CD14-positive monocyte (primary cell): Measurements from ENCODE around the gene MRPS30. TPM values are rescaled to one million over a fixed set of nuclear protein-coding genes. Genes with fewer than 3 reads are reported as not detected.

Source experiments
- DNase-seq, 3 donors: peaks; one replicate each; pipeline ENCODE4 v3.0.0-alpha.2; 2011 to 2022
- H2AFZ ChIP-seq: 2 replicates; pipeline ENCODE4 v1.6.0; 2012; ENCODE audit warnings: mild to moderate bottlenecking, low read depth, low read length, inconsistent platforms; ENCODE audit not compliant: insufficient read depth, poor library complexity, severe bottlenecking
- H3K27ac ChIP-seq, 2 donors: 1 replicate in 1 of 2; 2 replicates in 1 of 2; pipeline ENCODE4 v1.5.1; 2012 to 2013; ENCODE audit warnings: low read length in 2 of 2, control low read depth in 1 of 2, inconsistent platforms in 1 of 2, low read depth in 1 of 2, mild to moderate bottlenecking in 1 of 2
- H3K27me3 ChIP-seq, 2 donors: one replicate each; pipeline versions ENCODE4 v1.6.0 to v1.6.1; 2011 to 2013; ENCODE audit warnings: low read length in 2 of 2; ENCODE audit not compliant: control insufficient read depth in 2 of 2, insufficient read depth in 2 of 2
- H3K36me3 ChIP-seq, 2 donors: replicated peaks in 1 of 2; 1 replicate in 1 of 2; 2 replicates in 1 of 2; pipeline versions ENCODE4 v1.5.1 to v1.6.1; 2012 to 2013; ENCODE audit warnings: low read length in 2 of 2, control low read depth in 1 of 2, inconsistent platforms in 1 of 2, mild to moderate bottlenecking in 1 of 2; ENCODE audit not compliant: insufficient read depth in 2 of 2, control insufficient read depth in 1 of 2
- H3K4me1 ChIP-seq, 2 donors: 1 replicate in 1 of 2; 2 replicates in 1 of 2; pipeline versions ENCODE4 v1.5.1 to v1.6.1; 2012 to 2013; ENCODE audit warnings: low read length in 2 of 2, control low read depth in 1 of 2, inconsistent platforms in 1 of 2, mild to moderate bottlenecking in 1 of 2, moderate library complexity in 1 of 2; ENCODE audit not compliant: insufficient read depth in 2 of 2, control insufficient read depth in 1 of 2
- H3K4me2 ChIP-seq: replicated peaks from 2 replicates; pipeline ENCODE3; 2012; ENCODE audit warnings: low read length, moderate library complexity, mild to moderate bottlenecking; ENCODE audit not compliant: poor library complexity, severe bottlenecking; ENCODE audit errors: extremely low read depth
- H3K4me3 ChIP-seq, 3 experiments: fragments of 200-600 bp in 1 of 3; sonication (generic) in 1 of 3; replicated peaks in 1 of 3; 1 replicate in 2 of 3; 2 replicates in 1 of 3; pipeline ENCODE4 v1.5.1; 2011 to 2013; ENCODE audit warnings: low read length in 3 of 3, mild to moderate bottlenecking in 3 of 3, control low read depth in 2 of 3, low read depth in 2 of 3, inconsistent platforms in 1 of 3, moderate library complexity in 1 of 3
- H3K79me2 ChIP-seq: 2 replicates; pipeline ENCODE4 v1.6.0; 2012; ENCODE audit warnings: mild to moderate bottlenecking, control low read depth, inconsistent platforms, low read length, moderate library complexity; ENCODE audit not compliant: insufficient read depth
- H3K9ac ChIP-seq: 2 replicates; pipeline ENCODE4 v1.6.0; 2017; ENCODE audit warnings: low read length, mild to moderate bottlenecking; ENCODE audit not compliant: insufficient read depth, poor library complexity, severe bottlenecking
- H3K9me3 ChIP-seq, 2 donors: replicated peaks in 1 of 2; 1 replicate in 1 of 2; 2 replicates in 1 of 2; pipeline versions ENCODE4 v1.5.1 to v1.6.1; 2012 to 2013; ENCODE audit warnings: low read length in 2 of 2, control low read depth in 1 of 2; ENCODE audit not compliant: control insufficient read depth in 1 of 2, insufficient read depth in 1 of 2
- H4K20me1 ChIP-seq: 2 replicates; pipeline ENCODE4 v1.6.0; 2012; ENCODE audit warnings: mild to moderate bottlenecking, low read length, control low read depth, moderate library complexity; ENCODE audit not compliant: insufficient read depth
- H3K27ac Mint-ChIP-seq, 7 donors: one replicate each; pipeline ENCODE4 v1.8.0; 2020; ENCODE audit warnings: mild to moderate bottlenecking in 7 of 7, mixed read lengths in 7 of 7, moderate library complexity in 6 of 7, inconsistent platforms in 2 of 7
- H3K27me3 Mint-ChIP-seq, 3 donors: one replicate each; pipeline ENCODE4 v1.8.0; 2021 to 2022; ENCODE audit warnings: low read depth in 3 of 3, mild to moderate bottlenecking in 3 of 3, mixed read lengths in 3 of 3, moderate library complexity in 3 of 3, inconsistent platforms in 1 of 3
- H3K36me3 Mint-ChIP-seq, 2 donors: one replicate each; pipeline ENCODE4 v1.8.0; 2020; ENCODE audit warnings: mixed read lengths in 2 of 2, inconsistent platforms in 1 of 2, mild to moderate bottlenecking in 1 of 2
- H3K4me1 Mint-ChIP-seq: one replicate; pipeline ENCODE4 v1.8.0; 2020; ENCODE audit warnings: mild to moderate bottlenecking, mixed read lengths
- H3K4me3 Mint-ChIP-seq, 2 donors: one replicate each; pipeline ENCODE4 v1.8.0; 2020; ENCODE audit warnings: mild to moderate bottlenecking in 2 of 2, mixed read lengths in 2 of 2, moderate library complexity in 1 of 2
- H3K9me3 Mint-ChIP-seq, 7 donors: one replicate each; pipeline ENCODE4 v1.8.0; 2020 to 2022; ENCODE audit warnings: mixed read lengths in 7 of 7, mild to moderate bottlenecking in 6 of 7, moderate library complexity in 6 of 7, inconsistent platforms in 2 of 7
- CTCF ChIP-seq: fragments of 200-600 bp; IDR thresholded peaks from one replicate; pipeline ENCODE4 v1.8.0; 2022; ENCODE audit warnings: antibody characterized with exemption, mild to moderate bottlenecking
- WGBS: methylation state at CpG from one replicate; pipeline ENCODE4 v1.1.5; 2013; ENCODE audit warnings: missing lambda C conversion rate; ENCODE audit not compliant: insufficient coverage; 5-methylcytosine and 5-hydroxymethylcytosine counted together
- intact Hi-C, 2 donors: fragments of 100-400 bp; cut with micrococcal nuclease; formaldehyde crosslinking; loops; one replicate each; pipeline versions ENCODE4 v1.15.0 to v1.15.1; 2023
- polyA plus RNA-seq, 3 donors: library from polyadenylated mRNA; depleted of rRNA in 1 of 3; unstranded in 2 of 3; stranded (reverse) in 1 of 3; fragments of 300-500 nt in 2 of 3; fragments of >200 nt in 1 of 3; fragmentation: Illumina TruSeq in 2 of 3; gene quantifications; 1 replicate in 2 of 3; 2 replicates in 1 of 3; pipeline ENCODE4 v1.2.3, GENCODE V29; 2012 to 2021

MRPS30 gene
- polyA plus RNA-seq, 3 donors: 8.8 to 28.1 (median 24.7) TPM

GRCh38 chr5:44774279-44774880 is 34.4 kb upstream of the MRPS30 start:
- Histone ChIP-seq H3K4me1 (no peaks in the 10 kb centered on the region), H3K4me2 (no peak overlapping the region), H3K36me3 (no peaks in the 10 kb centered on the region), H3K4me3 (no peak overlapping the region), H4K20me1 (no peaks in the 10 kb centered on the region), H3K27ac (no peak overlapping the region), H3K79me2 (no peaks in the 10 kb centered on the region), H3K27me3 (no peaks in the 10 kb centered on the region), H3K9me3 (no peaks in the 10 kb centered on the region), H3K9ac (no peak overlapping the region), H2AFZ (no peak overlapping the region)
- peak; percentile 37 for TF ChIP-seq CTCF
- intact Hi-C loops: no loop called here
- Mint-ChIP-seq H3K4me3 (no peak overlapping the region), H3K27me3 (peaks cover 0 to 1% (median 0%) of the 10 kb centered on the region in 3 donors), H3K4me1 (no peaks in the 10 kb centered on the region), H3K9me3 (no peaks in the 10 kb centered on the region), H3K27ac (no peak overlapping the region), H3K36me3 (no peaks in the 10 kb centered on the region)
- DNase-seq: no peak
- WGBS: no CpG with 5 or more reads among the region's 1 CpG

DNA sequence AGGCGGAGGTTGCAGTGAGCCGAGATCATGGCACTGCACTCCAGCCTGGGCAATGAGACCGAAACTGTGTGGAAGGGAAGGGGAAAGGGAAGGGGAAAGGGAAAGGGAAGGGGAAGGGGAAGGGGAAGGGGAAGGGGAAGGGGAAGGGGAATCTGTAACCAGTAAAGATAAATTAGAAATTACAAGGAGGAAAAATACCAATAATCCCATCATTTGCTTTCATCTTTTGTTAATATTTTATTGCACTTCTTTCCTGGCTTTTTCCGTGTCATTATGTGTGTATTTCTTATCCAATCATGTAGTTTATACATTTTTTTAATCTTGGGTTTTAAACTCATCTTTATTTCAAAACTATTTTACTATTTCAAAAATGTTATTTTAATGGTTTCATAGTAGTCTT is 29.6 kb upstream of the MRPS30 start:
- TF ChIP-seq CTCF: no peak
- Mint-ChIP-seq H3K36me3 (no peaks in the 10 kb centered on the region), H3K27ac (no peak overlapping the region), H3K4me3 (no peak overlapping the region), H3K9me3 (peaks cover 0 to 2% (median 0%) of the 10 kb centered on the region in 7 donors), H3K4me1 (no peaks in the 10 kb centered on the region), H3K27me3 (peaks cover 0 to 1% (median 0%) of the 10 kb centered on the region in 3 donors)
- DNase-seq: no peak
- Histone ChIP-seq H3K4me1 (no peaks in the 10 kb centered on the region), H3K9me3 (no peaks in the 10 kb centered on the region), H2AFZ (no peak overlapping the region), H3K9ac (no peak overlapping the region), H4K20me1 (no peaks in the 10 kb centered on the region), H3K4me3 (no peak overlapping the region), H3K36me3 (no peaks in the 10 kb centered on the region), H3K27me3 (no peaks in the 10 kb centered on the region), H3K4me2 (no peak overlapping the region), H3K79me2 (no peaks in the 10 kb centered on the region), H3K27ac (no peak overlapping the region)
- intact Hi-C loops: no loop called here
- no CpG with 5 or more reads among the region's 4 CpGs for WGBS
